HS-27A (cell line): ENCODE results near the gene SLC18A2.

Experiments
- DNase-seq: peaks from one replicate; pipeline ENCODE4 v3.0.0-alpha.2; 2012; ENCODE audit warnings: low read depth, missing footprints

SLC18A2 gene

DNA sequence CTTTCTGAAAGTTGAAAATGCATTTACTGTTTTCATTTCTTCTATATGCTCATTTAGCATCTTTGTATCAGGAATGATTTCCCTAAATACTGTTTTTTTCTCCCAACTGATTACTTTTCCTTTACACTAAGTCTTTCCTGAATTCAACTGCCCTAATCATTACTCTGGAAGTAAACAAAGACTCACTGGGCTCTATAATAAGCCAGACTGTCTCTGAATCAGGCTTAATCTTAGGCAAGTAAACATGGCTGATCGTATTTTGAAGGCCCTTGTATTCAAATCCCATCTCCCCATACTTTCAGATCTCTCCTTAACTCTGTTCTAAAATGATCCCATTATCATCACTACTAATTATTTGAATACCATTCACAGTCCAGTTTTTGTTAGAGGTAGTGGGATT, 72.7 kb downstream of the SLC18A2 start:
- no peak for DNase-seq

DNA sequence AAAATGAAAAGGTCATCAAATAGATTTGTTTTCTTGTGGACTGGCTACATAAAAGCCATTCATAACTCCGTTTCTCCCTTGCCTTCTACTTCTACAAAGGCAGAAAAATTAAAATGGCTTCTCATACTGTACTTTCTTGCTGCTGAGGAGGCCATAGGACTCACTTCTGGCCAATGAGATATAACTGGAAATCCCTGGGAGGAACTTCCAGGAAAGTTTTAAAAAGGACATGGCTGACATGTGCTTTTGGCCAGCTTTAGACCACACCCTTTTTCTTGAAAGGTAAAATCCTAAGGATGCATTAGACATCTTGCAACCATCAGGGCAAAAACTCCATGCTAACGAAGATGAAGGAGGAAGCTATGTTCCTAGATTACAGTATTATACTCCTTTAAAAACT, 75.8 kb downstream of the SLC18A2 start:
- no peak for DNase-seq

DNA sequence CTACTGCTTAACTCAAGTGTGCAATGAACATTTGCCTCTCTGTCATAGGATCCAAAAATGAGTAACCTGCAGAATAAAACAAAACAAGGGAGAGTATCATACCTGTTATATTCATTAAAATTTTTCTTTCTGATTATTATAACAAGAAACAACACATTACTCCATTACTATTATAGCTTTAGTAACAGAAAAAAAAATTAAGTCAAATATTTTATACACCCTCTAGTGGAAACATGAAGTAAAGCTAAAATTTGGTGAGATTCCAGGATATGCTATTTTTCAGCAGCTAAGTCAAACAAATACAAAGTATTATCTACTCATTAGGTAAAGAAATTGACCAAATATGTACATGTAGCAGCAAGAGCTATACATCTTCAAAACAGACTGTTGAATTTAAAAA, 78.0 kb downstream of the SLC18A2 start:
- no peak for DNase-seq

DNA sequence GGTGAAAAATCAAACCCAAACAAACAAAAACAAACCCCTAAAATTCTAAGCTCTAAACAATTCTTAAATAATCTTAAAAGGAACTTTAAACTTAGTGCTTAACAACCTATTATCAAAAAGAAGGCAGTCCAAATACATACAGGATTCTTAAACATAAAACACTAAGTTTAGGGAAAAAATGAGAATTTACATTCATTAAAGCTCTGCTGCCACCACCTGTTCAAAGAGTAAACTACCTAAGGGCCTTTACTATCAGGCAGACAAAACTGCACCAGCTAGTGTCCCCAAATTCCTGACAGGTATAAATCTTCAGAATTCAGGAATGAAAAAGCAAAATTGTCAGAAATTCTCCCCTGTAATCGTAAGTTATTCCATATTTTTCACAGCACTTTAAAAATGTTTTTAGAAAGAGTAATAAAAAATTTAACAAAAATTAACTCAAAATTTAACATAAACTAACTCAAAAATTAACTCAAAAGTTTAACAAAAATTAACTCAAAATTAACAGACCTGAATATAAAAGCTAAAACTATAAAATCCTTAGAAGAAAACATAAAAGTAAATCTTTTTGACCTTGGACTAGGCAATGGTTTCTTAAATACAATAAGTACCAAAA, 79.2 kb downstream of the SLC18A2 start:
- no peak for DNase-seq

DNA sequence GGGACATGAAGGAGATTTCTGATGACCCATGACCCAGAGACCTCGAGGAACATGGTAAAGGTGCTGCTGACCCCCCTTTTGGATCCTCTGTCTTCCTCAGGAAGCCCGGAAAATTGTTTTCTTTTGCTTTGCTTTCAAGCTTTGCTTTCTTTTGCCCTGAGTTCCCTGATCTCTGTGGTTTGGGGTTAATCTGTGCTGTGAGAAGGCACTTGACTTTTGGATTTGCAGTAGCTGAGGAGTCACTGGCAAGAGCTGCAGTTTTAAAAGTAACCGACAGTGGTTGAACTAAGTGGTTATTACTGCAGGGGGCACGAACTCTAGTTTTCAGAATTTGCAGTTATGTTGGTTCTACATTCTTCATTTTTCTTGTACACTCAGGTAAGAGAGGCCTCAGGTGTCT, 81.3 kb downstream of the SLC18A2 start:
- no peak for DNase-seq

DNA sequence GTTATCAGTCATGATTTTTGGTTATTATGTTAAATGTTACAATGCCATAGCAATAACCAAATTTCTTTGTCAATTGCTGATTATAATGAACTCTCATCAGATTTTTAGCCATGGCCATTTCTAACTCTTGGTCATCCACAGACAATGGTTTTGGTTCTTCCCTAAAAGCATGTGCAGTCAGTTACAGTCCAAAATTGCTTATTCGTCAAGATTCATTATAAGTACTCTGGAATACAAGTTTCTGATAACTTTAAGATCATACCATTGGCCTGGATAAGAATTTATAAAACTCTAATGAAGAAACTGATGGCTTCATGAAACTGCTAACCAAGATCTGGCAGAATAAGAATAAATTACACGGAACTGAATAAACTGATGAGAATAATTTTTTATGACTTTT, 83.5 kb downstream of the SLC18A2 start:
- no peak for DNase-seq

DNA sequence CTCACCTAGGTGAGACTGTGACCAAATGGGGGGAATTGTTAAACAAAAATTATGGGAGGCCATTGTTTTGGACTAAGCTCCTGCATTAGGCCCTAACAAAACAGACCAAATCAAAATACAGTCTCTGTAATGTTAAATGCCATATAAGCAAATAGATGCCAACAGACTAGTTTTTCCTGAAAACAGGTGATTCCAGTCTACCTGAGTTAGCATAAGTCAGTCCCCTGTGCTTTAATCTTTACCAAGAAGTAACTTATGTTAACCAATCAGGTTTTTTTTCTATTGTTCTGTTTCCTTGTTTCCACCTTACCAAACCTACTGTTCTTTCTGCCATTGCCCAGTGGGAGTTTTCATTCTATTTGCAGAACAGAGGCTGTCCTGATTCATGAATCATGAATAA, 86.3 kb downstream of the SLC18A2 start:
- no peak for DNase-seq
